ENCODE results near the gene KREMEN2. TPM values are rescaled to one million over a fixed set of nuclear protein-coding genes. Genes with fewer than 3 reads are reported as not detected.

Gene KREMEN2
- total RNA-seq, 4 donors from 2014 or later: not detected

- TF ChIP-seq POLR2A (IDR thresholded peaks at IDR 0.05): no peak
- no peak for TF ChIP-seq CTCF (IDR thresholded peaks at IDR 0.05)
- TF ChIP-seq POLR2AphosphoS5 (IDR thresholded peaks at IDR 0.05): no peak
- TF ChIP-seq EP300 (IDR thresholded peaks at IDR 0.05): no peak
- no peak overlapping the region for H3K27ac ChIP-seq
- peaks cover 0 to 11% (median 4%) of the 10 kb centered on the region in 3 donors for H3K4me1 ChIP-seq
- WGBS, 2 donors (ENCODE audit: low coverage in 1 of 2): 45 to 54% methylated on average over 3 to 5 of the region's 13 CpGs
- no peaks in the 10 kb centered on the region for H3K9me3 ChIP-seq
- no peak for ATAC-seq
- H3K4me3 ChIP-seq: no peak overlapping the region
- H3K36me3 ChIP-seq: no peaks in the 10 kb centered on the region
- peaks cover 77% of the 10 kb centered on the region for H3K27me3 ChIP-seq
These were observed 43.2 kb downstream of the KREMEN2 start for GRCh38 chr16:3007059-3007956.

GRCh38 chr16:3007957-3008689 is 44.0 kb downstream of the KREMEN2 start:
- Histone ChIP-seq H3K27me3 (peaks cover 85% of the 10 kb centered on the region), H3K4me3 (no peak overlapping the region), H3K36me3 (no peaks in the 10 kb centered on the region), H3K9me3 (no peaks in the 10 kb centered on the region), H3K27ac (no peak overlapping the region), H3K4me1 (peaks cover 0 to 11% (median 4%) of the 10 kb centered on the region in 3 donors)
- no peak for TF ChIP-seq POLR2AphosphoS5 (IDR thresholded peaks at IDR 0.05)
- no peak for TF ChIP-seq EP300 (IDR thresholded peaks at IDR 0.05)
- TF ChIP-seq CTCF (IDR thresholded peaks at IDR 0.05): no peak
- TF ChIP-seq POLR2A (IDR thresholded peaks at IDR 0.05): no peak
- no peak for ATAC-seq
- 20 to 23% methylated on average over 5 to 10 of the region's 17 CpGs for WGBS, 2 donors (ENCODE audit: low coverage in 1 of 2)

GRCh38 chr16:3008690-3009037 is 44.6 kb downstream of the KREMEN2 start:
- H3K4me3 ChIP-seq: no peak overlapping the region
- no peaks in the 10 kb centered on the region for H3K36me3 ChIP-seq
- H3K27me3 ChIP-seq: peaks cover 90% of the 10 kb centered on the region
- peaks cover 0 to 7% (median 4%) of the 10 kb centered on the region in 3 donors for H3K4me1 ChIP-seq
- 80% methylated on average over 1 of the region's 4 CpGs; no CpG with 5 or more reads in 1 of the 2 donors for WGBS, 2 donors (ENCODE audit: low coverage in 1 of 2)
- H3K27ac ChIP-seq: no peak overlapping the region
- ATAC-seq: no peak
- no peak for TF ChIP-seq POLR2A (IDR thresholded peaks at IDR 0.05)
- TF ChIP-seq CTCF (IDR thresholded peaks at IDR 0.05): no peak
- no peak for TF ChIP-seq POLR2AphosphoS5 (IDR thresholded peaks at IDR 0.05)
- no peak for TF ChIP-seq EP300 (IDR thresholded peaks at IDR 0.05)
- H3K9me3 ChIP-seq: no peaks in the 10 kb centered on the region

- H3K4me3 ChIP-seq: no peak overlapping the region
- WGBS, 2 donors (ENCODE audit: low coverage in 1 of 2): 43 to 48% methylated on average over 4 to 12 of the region's 21 CpGs
- peaks cover 0 to 3% (median 3%) of the 10 kb centered on the region in 3 donors for H3K4me1 ChIP-seq
- no peak for TF ChIP-seq EP300 (IDR thresholded peaks at IDR 0.05)
- no peak for TF ChIP-seq POLR2A (IDR thresholded peaks at IDR 0.05)
- no peak for TF ChIP-seq POLR2AphosphoS5 (IDR thresholded peaks at IDR 0.05)
- no peak for TF ChIP-seq CTCF (IDR thresholded peaks at IDR 0.05)
- no peak for ATAC-seq
- no peaks in the 10 kb centered on the region for H3K36me3 ChIP-seq
- H3K9me3 ChIP-seq: no peaks in the 10 kb centered on the region
- peaks cover 100% of the 10 kb centered on the region for H3K27me3 ChIP-seq
- H3K27ac ChIP-seq: no peak overlapping the region
These were observed 45.7 kb downstream of the KREMEN2 start for GRCh38 chr16:3009568-3010390.
